HL-60/S4 treated with phorbol 12-myristate 13-acetate at 8.2 ng/mL for 4 days and 3 days (cell line): ENCODE measurements around the gene TNFRSF6B.

ENCODE experiments used
- in situ Hi-C: fragments of 300-500 bp; cut with MboI; formaldehyde crosslinking; loops from 2 replicates; pipeline ENCODE4 v1.15.0; 2022; ENCODE audit warnings: low sequenced_read_pairs

TNFRSF6B gene

DNA sequence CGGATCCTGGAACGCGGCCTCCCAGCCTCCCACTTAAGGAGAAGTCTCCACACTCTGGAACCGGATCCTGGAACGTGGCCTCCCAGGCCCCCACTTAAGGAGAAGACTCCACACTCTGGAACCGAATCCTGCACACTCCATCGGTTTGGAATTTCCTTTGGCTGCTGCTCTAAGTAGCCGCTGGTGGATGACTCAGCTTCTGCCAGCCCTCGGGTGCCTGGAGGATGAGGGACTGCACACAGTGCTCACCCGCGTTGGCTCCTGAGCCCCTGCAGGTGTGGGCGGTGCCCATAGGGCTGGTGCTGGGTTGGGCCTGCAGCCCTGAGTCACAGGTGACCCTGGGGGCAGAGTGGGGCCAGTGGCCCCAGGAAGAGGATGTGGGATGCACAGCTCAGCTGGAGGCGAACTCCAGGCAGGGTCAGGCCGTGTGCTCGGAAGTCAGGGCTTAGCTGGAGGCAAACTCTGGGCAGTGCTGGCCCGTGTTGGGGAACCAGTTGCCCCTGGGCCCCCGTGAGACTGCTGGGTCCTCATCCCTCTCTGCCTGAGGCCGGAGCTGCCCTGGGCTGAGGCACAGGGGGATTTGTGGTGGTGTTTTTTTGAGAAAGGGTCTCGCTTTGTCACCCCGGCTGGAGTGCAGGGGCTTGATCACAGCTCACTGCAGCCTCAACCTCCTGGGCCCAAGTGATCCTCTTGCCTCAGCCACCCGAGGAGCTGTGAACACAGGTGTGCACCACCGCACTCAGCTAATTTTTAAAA is 13.9 kb upstream of the TNFRSF6B start:
- in situ Hi-C loops = no loop called here

DNA sequence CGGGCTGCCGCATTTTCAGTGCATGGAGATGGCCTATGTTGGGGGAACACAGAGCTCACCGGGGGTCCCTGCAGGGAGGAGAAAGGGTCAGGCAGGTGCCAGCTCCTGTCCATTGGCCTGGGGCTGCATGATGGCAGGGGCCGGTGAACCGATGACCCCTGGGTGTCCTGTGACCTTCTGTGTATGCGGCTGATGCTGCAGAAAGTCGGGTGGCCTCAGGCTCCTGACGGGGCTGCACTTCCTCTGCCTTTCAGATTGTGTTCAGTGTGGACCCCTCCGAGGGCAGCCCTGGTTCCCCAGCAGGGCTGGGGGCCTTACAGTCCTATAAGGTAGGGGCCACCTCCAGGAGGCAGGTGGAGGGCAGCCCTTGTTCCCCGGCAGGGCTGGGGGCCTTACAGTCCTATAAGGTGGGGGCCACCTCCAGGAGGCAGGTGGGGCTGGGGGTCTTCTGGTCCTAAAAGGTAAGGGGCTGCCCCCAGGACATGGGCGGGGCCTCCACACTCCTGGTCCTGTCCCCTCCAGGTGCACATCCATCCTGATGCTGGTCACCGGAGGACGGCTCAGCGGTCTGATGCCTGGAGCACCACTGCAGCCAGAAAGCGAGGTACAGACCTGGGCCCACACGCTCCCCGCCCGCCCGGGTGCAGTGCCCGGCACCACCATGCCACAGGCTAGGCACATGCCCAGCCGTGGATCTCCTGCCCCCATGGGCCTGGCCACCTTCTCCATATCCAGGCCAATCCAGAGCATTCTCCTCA is 11.0 kb upstream of the TNFRSF6B start:
- in situ Hi-C loops = no loop called here

GRCh38 chr20:63686094-63686491 is 10.4 kb upstream of the TNFRSF6B start:
- in situ Hi-C loops = no loop called here

DNA sequence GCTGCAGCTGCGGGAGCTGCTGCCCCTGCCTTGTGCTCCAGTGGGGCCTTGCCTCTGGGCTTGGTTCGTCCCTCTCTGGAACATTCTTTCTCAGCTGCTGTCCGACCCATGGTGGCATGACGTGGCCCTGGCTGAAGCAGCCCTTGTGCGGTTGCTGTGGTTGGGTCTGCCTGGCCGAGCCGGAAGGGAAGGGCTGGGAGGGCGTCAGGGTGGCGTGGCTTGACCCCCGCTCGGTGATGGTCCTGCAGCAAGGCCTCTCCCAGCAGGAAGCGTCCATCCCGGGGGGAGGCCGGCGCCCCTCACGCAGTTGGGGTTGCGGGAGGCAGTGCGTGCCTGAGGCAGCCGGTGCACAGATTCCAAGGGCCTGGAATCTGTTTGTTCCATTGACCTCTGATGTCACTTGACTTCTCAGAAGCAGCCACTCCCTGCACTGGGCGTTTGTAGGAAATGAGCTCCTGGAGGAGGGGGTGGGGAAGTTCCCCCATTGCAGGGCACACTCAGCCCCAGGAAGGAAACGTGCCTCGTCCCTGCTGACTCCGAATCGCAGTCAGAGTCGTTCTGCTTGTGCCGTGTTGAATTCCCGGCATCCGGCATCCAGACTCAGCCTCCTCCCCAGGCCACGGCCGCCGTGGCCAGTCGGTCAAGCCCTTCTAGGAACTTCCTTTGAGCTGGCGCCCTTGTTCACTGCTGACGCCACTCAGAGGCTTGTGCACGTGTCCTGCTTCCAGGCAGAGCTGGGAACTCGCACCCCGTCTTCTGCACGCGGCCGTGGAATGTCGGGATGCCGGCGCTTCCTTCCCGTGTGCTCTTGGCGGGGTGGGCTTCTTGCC is 9.7 kb upstream of the TNFRSF6B start:
- in situ Hi-C loops = no loop called here

DNA sequence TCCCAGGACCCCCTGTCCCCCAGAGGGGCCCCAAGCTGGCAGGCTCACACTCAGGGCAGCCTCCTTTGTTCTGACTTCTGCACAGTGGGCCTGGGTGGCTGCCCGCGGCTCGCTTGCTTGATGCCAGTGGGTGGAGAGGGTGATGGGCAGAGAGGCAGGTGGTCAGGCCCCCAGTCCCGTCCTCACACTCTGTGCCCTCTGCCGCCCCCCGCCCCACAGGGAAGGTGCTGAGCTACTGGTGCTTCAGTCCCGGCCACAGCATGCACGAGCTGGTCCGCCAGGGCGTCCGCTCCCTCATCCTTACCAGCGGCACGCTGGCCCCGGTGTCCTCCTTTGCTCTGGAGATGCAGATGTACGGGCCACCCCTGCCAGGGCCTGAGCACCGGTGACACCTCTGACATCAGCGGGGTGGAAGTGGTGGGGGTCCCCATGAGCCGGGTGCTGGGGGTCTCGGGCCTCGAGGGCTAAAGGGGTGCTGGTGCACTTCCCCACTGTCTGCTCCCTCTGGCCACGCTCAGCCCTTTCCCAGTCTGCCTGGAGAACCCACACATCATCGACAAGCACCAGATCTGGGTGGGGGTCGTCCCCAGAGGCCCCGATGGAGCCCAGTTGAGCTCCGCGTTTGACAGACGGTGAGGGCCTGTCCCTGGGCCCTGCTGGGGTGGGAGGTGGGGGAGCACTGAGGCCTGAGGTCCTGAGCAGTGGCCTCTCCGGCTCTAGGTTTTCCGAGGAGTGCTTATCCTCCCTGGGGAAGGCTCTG is 8.9 kb upstream of the TNFRSF6B start:
- in situ Hi-C loops = no loop called here

DNA sequence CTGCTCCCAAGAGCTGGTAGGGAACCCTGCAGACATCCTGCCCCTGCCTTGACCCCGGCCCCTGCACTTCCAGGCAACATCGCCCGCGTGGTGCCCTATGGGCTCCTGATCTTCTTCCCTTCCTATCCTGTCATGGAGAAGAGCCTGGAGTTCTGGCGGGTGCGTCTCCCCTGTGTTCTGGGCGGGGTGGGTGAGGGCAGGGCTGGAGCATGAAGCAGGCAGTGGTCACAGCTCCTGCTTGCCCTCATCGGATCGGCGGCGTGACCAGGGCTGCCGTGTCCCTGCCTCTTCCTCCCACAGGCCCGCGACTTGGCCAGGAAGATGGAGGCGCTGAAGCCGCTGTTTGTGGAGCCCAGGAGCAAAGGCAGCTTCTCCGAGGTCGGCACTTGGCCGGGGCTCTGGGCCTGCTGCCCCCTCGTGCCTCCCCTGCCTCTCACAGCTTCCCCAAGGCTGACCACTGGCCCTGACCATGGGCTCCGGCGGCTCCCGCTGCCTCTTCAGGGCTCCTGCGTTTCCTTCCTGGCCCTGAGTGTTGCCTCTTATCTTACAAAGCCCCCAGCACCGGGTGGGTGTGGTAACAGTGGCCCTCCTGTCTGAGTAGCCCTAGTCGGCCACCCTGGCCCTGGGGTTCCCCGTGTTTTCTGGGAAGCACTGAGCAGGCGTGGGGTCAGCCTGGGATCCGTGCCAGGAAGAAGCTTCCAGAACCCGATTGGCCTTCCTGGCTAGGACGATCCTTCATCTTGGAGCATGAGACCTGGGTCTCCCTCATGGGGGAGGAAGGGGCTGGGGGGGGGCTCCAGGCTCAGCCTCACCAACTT is 8.0 kb upstream of the TNFRSF6B start:
- in situ Hi-C loops = no loop called here

DNA sequence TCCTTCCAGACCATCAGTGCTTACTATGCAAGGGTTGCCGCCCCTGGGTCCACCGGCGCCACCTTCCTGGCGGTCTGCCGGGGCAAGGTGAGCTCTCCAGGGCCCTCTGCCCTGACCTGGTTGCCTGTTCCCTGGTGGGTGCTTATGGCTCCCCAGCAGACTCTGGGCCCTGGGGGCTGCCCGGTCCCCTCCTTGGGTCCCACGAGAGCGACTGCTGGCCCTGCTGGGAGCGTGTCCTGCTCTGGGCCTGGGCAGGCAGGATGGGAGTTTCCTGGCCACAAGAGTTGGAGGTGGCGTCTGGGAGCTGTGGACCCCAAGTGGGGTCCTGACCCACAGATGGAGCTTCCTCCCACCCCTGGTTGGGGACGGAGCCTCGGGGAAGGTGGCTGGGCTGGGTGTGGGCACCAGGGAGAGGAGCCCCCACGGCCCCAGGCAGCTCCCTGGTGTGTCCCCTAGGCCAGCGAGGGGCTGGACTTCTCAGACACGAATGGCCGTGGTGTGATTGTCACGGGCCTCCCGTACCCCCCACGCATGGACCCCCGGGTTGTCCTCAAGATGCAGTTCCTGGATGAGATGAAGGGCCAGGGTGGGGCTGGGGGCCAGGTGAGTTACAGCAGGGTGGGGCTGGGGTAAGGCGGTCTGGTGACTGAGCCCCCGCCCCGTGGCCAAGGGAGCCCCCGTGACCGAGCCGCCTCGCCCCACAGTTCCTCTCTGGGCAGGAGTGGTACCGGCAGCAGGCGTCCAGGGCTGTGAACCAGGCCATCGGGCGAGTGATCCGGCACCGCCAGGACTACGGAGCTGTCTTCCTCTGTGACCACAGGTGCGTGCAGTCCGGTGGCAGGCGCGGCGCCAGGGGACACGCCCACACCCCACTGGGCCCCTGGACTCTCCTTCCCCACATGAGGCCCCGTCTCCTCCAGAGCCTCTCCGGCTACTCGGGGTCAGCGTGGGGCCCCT is 7.1 kb upstream of the TNFRSF6B start:
- in situ Hi-C loops = no loop called here

DNA sequence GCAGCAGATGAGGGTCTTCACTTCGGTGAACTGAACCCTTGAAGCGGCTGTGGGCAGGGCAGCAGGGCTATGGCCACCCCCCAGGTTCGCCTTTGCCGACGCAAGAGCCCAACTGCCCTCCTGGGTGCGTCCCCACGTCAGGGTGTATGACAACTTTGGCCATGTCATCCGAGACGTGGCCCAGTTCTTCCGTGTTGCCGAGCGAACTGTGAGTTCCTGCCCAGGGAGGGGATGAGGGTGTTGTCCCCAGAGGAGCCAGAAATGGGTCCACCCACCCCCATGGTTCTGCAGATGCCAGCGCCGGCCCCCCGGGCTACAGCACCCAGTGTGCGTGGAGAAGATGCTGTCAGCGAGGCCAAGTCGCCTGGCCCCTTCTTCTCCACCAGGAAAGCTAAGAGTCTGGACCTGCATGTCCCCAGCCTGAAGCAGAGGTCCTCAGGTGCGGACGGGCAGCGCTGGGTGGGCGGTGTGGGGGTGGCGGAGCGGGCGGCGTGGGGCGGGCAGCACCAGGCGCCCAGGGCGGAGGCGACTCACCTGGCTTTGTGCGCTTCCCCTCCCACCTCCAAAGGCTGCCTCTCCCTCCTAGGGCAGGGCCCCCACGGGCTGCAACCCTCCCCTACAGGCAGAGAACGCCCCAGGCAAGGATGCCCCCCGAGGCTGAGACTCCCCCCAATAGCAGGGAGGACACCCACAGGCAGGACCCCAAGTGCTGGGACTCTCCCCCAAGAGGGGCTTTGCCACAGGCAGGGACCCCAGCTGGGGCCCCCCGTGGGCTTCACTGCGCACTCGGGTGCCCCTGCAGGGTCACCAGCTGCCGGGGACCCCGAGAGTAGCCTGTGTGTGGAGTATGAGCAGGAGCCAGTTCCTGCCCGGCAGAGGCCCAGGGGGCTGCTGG is 6.2 kb upstream of the TNFRSF6B start:
- in situ Hi-C loops = no loop called here

DNA sequence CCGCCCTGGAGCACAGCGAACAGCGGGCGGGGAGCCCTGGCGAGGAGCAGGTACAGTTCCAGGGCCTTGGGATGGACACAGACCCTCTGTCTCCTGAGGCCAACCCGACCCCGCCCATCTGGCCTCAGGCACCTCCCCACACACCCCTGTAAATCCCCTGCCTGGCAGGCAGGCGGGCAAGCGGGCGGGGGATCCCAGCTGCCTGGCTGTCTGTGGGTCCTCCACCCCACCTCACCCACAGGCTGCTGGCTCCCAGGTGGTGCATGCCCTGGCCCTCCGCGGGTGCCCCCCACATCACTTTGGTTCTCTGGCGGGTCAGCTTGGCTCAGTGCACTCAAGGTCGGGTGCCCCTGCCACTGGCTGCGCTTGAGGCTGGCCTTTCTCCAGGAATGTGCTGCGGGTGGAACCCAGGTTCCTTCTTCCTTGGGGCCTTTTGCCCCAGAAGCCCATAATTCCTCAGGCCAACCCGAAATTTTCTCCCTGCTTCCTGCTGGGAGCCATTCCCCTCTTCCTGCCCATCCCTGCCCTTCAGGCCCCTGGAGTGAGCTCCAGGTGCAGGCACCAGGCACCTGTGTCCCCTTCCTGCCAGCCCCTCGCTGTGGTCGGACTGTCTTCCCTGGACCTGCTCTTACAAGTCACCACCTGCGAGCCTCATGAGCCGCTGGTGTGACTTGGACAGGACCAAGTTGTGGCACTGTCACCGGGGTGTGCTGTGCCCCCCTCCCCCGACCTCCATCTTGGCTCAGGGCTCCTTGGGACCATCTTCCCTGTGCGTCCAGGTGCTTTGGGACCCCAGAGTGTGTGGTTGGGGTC is 5.3 kb upstream of the TNFRSF6B start:
- in situ Hi-C loops = no loop called here

DNA sequence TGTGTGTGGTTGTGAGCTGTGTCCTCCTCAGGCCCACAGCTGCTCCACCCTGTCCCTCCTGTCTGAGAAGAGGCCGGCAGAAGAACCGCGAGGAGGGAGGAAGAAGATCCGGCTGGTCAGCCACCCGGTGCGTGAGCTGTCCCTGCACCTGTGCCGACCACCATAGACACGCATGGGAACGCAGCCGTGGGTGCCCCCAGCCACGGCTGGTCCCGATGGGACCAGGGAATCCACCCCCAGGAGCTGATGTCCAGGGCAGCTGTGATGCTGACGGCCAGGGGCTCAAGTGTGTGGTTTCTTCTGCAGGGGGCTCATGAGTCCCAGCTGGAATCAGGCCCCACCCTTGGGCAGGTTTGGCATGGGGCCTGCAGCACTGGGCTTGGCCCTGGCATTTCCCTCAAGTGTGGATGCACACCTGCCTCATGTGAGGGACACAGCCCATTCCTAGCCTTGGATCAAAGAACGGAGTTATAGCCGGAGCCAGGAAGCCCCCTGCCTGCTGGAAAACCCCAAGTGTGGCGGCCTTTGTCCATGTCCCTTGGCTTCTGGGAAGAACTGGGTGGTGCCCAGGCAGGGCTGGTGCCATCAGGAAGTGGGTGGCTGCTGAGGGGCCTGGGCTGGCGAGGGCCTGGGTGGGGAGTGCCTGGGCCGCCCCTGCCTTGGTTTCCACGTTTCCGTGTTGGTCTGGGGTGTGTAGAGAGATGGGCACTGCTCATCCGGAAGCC is 4.6 kb upstream of the TNFRSF6B start:
- in situ Hi-C loops = no loop called here

GRCh38 chr20:63692436-63693082 is 3.9 kb upstream of the TNFRSF6B start:
- in situ Hi-C loops = no loop called here

GRCh38 chr20:63693083-63693732 is 3.2 kb upstream of the TNFRSF6B start:
- in situ Hi-C loops = no loop called here

DNA sequence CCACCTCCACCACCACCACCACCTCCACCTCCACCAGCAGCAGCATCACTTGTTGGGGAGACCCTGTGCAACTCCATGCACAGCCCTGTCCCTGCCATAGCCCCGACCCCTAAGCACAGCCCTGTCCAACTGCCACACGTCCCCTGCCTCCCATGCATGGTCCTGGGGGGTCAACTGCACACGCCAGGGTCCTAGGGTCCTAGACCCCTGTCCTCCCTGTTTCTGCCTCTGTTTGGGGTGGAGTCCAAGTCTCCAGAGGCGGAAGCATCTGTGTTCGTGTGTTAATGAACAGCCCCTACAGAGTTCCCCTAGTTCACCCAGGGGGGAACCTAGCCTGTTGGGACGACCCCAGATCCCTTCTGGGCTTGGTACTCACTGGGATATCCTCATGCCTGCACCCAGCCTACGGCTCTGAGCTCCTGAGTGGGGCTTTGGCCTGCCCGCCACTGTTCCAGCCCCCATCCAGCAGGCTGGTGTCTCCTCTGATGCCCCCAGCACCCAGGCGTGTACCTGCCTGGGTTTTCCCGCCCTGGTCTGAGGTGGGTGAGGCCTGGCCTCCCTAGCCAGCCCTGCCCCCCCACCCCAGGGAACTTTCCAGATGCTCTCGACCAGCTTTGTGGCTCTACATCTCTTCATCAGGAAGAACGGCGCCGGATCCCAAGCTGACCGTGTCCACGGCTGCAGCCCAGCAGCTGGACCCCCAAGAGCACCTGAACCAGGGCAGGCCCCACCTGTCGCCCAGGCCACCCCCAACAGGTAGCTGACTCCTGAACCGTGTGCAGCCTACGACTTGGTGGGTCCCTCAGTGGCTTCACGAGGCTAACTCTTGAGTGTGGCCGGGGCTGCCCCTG is 2.5 kb upstream of the TNFRSF6B start:
- in situ Hi-C loops = no loop called here

- in situ Hi-C loops = no loop called here
Measured at GRCh38 chr20:63694584-63695423, 1.6 kb upstream of the TNFRSF6B start.
